AG09309 (cell line): ENCODE measurements around the gene CHRNA4.

Source experiments
- DNase-seq: peaks from one replicate; pipeline ENCODE4 v3.0.0-alpha.2; 2010; ENCODE audit warnings: low read depth
- H3K4me3 ChIP-seq: 2 replicates; pipeline ENCODE4 v1.5.1; 2011; ENCODE audit warnings: mild to moderate bottlenecking, low read depth, low read length, moderate library complexity; ENCODE audit not compliant: control insufficient read depth
- TF ChIP-seq, protein P1 (sequence below): IDR thresholded peaks from 2 replicates; pipeline ENCODE4 v1.5.1; 2011; ENCODE audit warnings: mild to moderate bottlenecking, low read depth, low read length, inconsistent platforms; ENCODE audit not compliant: insufficient read depth, control insufficient read depth; ENCODE audit errors: missing control alignments

Gene CHRNA4

DNA sequence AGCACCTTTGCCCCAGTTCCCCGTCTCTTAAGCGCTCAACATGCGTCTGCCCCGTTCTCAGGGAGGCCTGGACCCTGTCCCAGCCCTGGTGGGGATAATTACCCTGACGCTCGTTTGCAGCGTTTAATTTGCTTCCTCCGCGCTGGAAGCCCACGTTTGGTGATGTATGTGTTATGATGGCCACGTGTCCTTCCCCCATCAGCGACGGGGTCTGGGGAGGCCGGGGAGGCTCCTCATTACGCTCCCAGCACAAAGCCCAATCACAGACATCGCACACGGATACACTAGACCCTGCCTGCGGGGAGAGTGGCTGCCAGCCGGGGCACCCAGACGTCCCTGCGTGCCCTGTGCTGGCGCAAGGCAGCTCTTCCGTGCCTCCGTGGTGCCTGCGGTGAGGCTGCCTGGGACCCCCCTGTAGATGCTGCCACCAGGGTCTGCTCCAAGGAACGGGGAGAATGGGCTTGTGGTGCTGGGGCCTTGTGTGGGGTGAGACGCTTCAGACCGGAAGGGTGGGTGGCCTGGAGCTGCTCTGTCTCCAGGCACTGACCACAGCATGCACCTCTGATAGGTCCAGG, 10.2 kb upstream of the CHRNA4 start:
- no peak for DNase-seq
- no peak overlapping the region for H3K4me3 ChIP-seq
- TF ChIP-seq, protein P1, sequence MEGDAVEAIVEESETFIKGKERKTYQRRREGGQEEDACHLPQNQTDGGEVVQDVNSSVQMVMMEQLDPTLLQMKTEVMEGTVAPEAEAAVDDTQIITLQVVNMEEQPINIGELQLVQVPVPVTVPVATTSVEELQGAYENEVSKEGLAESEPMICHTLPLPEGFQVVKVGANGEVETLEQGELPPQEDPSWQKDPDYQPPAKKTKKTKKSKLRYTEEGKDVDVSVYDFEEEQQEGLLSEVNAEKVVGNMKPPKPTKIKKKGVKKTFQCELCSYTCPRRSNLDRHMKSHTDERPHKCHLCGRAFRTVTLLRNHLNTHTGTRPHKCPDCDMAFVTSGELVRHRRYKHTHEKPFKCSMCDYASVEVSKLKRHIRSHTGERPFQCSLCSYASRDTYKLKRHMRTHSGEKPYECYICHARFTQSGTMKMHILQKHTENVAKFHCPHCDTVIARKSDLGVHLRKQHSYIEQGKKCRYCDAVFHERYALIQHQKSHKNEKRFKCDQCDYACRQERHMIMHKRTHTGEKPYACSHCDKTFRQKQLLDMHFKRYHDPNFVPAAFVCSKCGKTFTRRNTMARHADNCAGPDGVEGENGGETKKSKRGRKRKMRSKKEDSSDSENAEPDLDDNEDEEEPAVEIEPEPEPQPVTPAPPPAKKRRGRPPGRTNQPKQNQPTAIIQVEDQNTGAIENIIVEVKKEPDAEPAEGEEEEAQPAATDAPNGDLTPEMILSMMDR, result no peak

DNA sequence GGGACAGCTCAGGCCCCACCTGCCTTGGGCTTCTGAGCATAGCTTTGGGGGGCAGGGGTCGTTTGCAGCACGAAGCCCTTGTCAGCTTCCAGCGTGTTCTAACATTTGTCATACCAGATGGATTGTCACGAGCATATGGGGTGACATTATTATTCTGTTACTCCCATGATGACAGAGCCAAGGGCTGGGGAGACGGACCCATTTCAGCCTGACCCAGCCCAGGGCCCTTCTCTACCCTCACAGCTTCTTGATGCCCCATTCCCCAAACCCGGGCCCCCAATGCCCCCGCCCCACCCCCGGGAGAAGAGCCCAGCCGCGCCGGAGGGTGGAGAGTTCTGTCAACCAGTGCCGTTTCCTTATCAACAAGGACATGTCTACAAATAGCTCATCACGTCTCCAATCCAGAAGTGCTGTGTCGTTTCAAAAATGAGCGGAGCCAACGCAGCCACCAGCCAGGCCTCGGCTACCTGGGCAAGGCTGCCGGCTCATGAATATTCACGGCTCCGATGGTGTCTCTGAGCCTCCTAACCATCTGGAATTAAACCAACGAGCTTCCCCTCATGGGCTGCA, 9.6 kb upstream of the CHRNA4 start:
- no peak for DNase-seq
- TF ChIP-seq, protein P1, result no peak
- no peak overlapping the region for H3K4me3 ChIP-seq

DNA sequence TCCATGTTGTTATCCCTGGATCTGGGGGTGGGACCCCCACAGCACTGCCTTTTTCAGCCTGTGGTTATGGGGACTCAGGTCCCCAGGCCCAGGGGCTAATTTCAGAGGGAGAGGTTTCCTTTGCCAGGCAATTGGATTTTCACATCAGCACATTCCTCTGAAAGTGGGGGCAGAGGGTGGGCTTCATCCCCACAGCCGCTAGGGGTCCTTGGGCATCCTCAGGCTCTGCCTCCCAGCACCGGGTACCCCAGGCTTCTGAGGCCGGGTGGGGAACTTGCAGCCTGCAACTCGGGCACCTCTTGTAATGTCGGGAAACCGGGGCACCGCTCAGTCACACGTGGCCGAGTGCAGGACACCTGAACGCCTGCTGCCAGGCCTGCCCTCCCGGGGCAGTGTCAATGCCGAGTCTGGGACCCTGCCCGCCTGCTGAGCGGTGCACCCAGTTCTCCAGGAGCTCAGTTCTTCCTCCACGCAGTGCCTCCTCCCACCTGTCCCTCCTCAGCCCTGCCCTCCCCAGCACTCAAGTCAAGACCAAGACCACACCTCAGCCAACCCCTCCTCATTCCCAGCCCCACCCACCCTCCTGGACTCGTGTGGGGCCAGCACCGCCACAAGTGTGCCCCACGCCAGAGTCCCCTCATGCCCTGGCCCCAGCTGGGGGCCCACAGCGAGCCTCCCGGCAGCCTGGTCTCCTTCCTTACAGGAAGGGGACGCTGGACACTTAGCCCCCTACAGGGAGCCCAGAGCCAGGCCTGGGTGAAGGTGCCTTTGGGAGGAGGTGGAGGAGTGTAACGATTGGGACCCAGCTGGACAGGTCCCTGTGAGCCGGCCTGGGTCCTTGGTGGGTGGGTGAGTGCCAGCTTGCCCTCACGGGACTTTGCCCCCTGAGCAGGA, 8.8 kb upstream of the CHRNA4 start:
- no peak for DNase-seq
- no peak overlapping the region for H3K4me3 ChIP-seq
- TF ChIP-seq, protein P1, result no peak

DNA sequence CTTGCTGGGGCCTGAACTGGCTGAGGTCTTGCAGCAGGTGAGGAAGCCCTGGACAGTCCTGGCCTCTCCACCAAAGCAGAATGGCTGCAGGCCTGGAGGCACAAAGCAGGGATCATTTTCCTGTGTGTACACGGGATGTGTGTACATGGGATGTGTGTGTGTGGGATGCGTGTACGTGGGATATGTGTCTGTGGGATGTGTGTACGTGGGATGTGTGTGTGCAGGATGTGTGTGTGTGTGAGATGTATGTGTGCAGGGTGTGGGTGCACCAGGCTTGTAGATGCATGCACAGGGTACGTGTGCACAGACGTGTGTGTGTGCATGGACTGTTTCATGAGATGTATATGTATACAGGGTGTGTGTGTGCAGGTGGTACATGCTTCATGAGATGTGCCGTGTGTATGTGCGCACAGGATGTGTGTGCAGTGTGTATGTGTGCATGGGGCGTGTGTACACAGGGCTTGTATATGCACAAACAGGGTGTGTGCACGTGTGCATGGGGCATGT, 7.9 kb upstream of the CHRNA4 start:
- TF ChIP-seq, protein P1, result no peak
- H3K4me3 ChIP-seq, result no peak overlapping the region
- no peak for DNase-seq

DNA sequence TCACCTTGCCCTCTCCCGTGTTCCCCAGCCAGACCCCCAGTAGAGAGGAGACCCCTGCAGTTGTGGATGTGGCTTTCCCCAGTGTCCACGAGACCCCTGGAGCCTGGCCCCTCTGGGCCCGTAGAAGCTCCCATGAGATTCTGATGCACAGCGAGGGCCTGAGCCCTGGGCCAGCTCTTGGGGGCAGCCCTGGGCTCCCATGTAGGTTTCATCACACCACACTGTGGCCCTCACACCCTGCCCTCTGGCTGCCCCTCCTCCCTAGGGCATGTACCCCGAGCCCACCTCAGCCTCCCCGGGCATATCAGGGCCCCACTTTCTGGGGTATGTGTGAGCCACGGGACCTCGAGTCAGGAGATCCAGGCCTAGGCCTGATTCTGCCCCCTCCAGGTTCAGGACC, 7.0 kb upstream of the CHRNA4 start:
- TF ChIP-seq, protein P1, result no peak
- no peak overlapping the region for H3K4me3 ChIP-seq
- DNase-seq, result no peak

DNA sequence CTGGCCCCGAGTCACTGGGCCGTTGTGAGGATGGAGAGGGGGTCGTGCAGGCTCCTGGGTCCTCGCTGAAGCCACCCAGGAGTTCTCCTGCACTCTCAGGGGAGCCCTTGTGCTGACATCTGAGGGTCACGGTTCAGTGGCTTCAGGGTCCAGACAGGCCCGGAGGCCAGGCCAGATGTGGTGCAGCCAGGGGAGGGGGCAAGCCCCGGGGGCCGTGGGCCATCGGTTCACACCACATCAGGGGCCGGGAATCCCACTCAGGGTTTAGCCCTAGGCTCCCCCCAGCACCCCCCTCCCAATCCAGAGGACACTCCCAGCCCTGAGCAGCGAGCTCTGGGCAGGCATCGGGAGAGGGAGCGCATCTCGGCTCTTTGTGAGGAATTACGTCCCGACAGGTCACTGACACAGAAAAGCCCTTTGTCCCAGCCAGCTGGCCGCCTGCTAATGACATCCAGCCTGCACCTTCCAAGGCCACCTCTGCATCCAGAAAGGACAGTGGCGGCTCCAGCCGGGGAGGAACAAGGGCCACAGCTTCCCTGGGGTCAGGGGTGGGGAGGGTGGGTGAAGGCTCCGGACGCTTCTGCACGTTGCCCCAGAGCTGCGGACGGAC, 6.4 kb upstream of the CHRNA4 start:
- H3K4me3 ChIP-seq, result no peak overlapping the region
- TF ChIP-seq, protein P1, result no peak
- no peak for DNase-seq
